Myocyte (in vitro differentiated cells): ENCODE data around the gene MAPK8IP2. TPM values are rescaled to one million over a fixed set of nuclear protein-coding genes. Genes with fewer than 3 reads are reported as not detected.

Experiments used
- DNase-seq: peaks from one replicate; pipeline ENCODE4 v3.0.0-alpha.2; 2012; ENCODE audit warnings: low read depth
- polyA plus RNA-seq: library from polyadenylated mRNA; unstranded; fragments of >200 nt; gene quantifications from one replicate; pipeline ENCODE4 v1.2.1, GENCODE V29; 2012; ENCODE audit warnings: missing spikeins
- total RNA-seq: library from RNA; depleted of rRNA; stranded (reverse); fragments of >200 nt; gene quantifications from 2 replicates; pipeline ENCODE4 v1.2.3, GENCODE V29; 2014

The MAPK8IP2 gene
- total RNA-seq, result 0.16 and 0.36 TPM in 2 replicates
- 0.24 TPM for polyA plus RNA-seq

- DNase-seq, result no peak
Observed at GRCh38 chr22:50600538-50600937, at the start of gene MAPK8IP2. Gene MAPK8IP2 (plus strand): TSS chr22:50600793. CDS start chr22:50600819, 26 bp downstream.

GRCh38 chr22:50551160-50551752 lies 49.3 kb upstream of the MAPK8IP2 start:
- no peak for DNase-seq

- DNase-seq, result no peak
Observed at GRCh38 chr22:50553310-50553709, 47.3 kb upstream of the MAPK8IP2 start.

DNA sequence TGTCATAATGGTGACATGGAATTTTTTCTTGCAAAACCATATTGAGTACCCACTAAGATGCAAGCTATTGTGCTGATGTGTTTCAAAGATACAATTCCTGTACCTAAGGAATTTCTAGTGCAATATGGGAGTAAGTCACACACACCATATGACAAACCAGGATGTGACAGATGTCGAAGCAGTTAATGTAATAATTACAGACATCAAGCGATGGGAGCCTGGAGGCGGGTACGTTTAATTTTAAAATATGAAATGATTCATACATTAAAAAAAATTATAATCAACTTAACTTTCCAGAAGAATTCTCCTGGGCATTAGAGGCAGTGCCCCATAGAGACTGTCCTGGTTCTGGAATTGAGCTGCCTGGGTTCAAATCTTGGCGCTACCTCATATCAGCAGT lies 43.9 kb upstream of the MAPK8IP2 start:
- no peak for DNase-seq

DNA sequence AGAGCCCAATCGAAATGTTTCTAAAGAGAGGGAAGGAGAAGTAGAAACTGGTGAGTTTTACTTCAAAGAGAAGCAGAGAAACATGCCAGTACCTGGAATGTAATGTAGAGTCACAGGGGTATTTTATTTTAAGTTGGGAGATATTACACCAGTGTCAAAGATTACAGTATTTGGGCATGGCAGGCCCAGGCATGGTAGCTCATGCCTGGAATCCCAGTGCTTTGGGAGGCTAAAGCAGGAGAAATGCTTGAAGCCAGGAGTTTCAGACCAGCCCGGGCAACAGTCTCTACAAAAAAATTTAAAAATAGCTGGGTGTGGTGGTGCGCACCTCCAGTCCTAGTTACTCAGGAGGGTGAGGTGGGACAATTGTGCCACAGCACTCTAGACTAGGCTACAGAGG lies 40.6 kb upstream of the MAPK8IP2 start:
- DNase-seq, result no peak

- no peak for DNase-seq
Observed at GRCh38 chr22:50561401-50562358, 38.9 kb upstream of the MAPK8IP2 start.

DNA sequence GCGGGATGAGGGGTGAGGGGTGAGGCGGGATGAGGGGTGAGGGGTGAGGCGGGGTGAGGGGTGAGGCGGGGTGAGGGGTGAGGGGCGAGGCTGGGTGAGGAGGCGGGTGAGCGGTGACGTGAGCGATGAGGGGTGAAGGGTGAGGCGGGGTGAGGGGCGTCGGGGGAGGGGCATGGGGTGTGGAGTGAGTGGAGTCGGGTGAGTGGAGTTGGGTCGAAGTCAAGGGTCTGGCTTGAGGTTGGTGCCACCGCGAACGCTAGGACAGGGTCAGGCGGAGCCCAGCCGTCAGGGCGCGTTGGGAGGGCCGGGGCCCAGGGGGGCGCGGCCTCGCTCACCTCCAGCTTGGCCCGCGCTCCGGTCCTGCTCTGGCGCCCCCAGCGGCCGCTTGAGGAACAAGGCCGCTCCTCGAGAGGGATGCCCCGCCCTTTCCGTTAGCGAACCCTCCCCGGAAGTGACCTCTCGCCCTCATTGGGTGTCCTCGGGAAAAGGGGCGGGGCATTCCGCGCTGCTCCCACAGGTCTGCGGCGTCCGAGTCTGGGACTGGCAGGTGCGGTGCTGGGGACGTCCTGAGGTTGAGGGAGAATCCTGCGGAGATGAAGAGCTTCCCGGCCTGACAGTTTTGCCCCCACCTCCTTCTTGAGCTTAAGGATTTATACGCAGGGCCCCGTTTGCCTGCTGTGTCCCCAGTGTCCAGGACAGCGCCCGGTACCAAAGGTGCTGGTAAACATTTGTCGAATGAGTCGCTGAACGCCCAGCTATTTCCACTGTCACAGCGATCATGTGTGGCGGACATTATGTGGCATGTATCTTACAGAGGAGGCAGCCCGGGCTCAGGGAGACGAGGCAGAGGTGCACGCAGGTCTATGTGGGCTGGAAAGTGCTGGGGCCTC lies 37.8 kb upstream of the MAPK8IP2 start, which contains the start of gene SYCE3:
Gene SYCE3, minus strand, starts transcription at position 397 of the 890 bp plus-strand sequence. CDS start 6,514 bp downstream, outside the sequence.
- DNase-seq, result peak; percentile 95

DNA sequence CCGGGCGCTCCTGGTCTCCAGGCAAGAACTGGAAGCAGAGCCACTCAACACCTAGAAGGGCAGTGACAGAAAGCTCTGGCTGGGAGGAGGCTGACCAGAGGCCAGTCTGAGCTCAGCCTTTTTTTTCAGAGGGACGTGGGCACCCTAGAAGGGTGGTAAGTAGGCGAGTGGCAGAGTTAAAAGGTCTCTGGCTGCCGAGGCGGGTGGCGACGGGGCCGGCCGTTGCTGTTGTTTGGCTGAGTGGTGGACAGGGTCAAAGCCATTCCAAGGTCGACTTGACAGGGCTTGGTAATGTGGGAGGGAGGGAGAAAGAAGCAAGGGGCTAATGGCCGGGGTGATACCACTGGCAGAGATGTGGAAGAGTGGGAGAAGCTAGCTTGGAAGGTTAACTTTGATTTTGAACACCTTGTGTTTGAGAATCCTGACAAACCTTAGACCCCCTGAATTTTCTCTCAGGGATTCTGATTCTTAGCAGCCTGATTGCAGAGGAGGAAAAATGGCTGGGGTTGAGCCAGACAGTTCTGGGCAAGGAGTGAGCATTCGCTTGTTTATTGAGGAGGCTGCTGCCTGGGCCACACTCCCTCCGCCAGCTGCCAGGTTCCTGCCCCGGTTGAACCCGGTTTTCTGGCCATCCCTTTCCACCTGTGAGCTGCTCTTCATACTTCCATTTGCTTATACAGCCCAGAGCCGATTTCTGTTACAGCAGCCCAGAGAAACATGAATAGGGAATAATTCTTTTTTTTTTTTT lies 37.0 kb upstream of the MAPK8IP2 start:
- no peak for DNase-seq

- no peak for DNase-seq
Observed at GRCh38 chr22:50564289-50564688, 36.3 kb upstream of the MAPK8IP2 start.

DNA sequence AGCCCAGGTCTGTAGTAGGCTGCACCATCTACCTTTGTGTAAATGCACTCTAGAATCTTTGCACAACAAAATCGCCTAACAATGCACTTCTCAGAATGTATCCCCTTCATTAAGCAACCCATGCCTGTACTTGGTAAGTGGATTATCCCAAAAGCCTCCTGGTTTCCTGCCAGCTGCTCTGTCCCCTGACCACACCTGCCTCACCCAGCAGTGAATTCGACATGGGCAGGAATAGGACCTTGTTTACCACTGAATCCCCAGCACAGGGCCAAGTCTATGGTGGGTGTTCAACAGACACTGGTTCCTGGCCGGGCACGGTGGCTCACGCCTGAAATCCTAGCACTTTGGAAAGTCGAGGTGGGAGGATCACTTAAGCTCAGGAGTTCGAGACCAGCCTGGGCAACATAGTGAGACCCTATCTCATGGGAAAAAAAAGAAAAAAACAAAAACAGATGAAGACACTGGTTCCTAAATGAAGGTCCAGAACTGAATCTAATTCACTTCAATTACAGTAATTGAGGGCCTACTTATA lies 32.8 kb upstream of the MAPK8IP2 start:
- no peak for DNase-seq

- DNase-seq, result no peak
Observed at GRCh38 chr22:50568626-50569025, 32.0 kb upstream of the MAPK8IP2 start.

DNA sequence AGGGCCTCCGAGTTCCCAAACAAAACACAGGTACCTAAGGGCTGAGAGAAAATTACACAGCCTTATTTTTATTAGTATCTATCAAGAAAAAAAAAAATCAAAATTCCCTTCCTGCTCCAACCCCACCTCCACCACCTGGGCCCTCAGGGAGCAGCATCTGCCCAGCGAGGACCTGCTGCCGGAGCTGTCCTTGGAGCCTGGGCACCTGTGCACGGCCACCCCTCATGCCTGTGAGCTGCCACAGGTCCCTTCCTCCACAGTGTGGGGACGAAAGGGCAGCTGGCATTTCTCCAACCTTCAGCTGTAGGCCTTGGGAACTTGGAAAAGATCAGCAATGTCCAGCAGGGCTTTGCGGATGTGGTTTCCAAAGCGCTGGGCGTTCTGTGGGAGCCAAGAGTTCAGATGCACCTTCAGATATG lies 31.5 kb upstream of the MAPK8IP2 start:
- no peak for DNase-seq

DNA sequence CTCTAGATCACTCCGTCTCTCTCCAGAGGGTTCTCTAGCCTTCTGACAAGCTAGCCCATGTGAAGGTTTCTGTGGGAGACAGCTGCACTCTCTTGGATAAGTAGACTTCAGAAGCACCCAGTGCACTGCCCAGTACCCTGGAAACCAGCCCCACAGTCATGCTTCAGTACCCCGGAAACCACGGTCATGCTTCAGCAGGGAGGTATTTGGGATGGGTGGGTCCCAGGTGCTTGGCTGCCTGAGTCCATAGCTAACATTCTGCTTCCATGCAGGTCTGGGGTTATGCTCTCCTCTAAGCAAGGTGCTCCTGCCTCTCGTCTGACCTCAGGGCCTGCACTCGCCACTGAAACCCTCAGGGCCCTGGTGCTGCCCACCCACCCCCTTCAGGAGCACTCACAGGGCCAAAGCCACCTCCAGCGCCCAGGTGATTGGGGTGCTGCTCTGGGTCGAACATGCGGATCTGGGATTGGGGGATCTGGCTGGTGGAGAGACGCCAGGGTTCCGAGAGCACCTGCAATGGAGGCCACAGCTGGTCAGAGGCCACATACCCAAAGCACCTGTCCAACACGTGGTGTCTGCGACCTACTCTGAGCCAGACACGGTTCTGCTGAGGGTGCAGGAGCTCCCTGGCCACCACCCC lies 30.6 kb upstream of the MAPK8IP2 start:
- DNase-seq, result no peak

GRCh38 chr22:50570861-50571260 lies 29.7 kb upstream of the MAPK8IP2 start:
- DNase-seq, result no peak

GRCh38 chr22:50571264-50572175 lies 29.1 kb upstream of the MAPK8IP2 start:
- no peak for DNase-seq

DNA sequence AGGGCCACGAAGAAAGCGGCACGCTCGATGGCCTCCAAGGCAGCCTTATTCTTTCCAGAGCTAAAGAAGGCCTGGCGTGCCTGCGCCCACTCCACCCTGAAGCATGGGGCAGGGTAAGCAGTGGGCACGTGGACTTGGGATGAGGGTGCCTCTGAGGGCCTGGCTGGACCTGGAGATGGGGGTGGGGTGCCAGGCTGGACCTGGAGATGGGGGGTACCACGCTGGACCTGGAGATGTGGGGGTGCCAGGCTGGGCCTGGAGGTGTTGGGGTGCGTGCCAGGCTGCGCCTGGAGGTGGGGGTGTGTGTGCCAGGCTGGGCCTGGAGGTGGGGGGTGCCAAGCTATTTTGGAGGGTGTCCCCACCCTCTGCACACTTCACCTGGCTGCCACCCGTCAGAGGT lies 27.6 kb upstream of the MAPK8IP2 start:
- DNase-seq, result no peak

DNA sequence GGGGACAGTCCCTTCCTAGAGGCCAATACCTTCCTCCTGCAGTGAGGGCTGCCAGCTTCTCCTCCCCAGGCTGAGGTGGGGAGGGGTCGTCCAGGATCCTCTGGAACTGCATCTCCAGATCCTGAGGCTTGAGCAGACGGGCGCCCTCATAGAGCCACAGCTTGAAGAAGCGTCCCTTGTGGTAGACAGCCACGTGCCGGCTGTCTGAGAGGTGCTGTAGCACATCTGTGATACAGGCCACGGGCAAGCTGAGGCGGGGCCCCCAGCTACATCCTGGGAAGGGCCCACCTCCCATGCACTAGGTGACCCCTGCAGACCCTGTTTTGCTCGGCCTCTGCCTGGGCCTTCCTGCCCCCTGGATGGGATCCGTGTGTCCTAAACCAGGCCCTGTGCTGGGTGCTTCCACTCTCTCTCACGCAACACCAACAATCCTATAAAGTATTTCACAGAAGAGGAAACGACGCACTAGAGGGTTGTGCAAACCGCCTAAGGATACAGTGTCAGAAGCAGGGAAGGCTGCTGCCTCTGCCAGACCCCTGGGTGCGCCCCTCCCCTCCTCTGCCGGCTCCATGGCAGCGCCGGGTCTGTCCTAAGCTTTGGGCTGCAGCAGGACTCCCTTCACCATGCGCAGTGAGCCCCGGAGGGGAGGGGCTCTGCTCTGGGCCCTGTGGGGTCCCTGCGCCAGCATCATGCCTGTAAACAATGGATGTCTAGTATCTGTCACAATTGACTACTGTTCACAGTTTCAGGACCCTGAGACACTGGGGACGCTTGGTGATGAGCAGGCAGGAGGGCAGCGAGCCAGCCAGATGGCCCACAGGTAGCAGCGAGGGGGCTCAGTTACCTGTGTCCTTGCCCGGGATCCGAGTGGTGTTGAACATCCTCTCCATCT lies 26.9 kb upstream of the MAPK8IP2 start:
- no peak for DNase-seq

DNA sequence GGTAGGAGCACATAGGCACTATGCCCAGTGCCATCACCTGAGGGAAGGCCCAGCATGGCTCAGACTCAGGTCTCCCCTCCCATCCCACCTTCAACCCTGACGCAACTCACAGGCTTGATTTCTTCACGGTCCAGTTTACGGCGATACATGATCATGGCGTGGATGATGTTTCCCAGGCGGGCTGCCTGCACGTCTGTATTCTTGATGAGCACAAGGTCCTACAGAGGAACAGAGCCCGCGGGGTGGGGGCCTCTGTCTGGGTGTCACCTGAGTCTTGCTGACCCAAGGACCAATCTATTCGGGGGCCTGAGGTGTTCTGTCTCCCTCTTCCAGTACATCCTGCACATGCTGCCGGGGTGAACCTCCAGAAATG lies 26.2 kb upstream of the MAPK8IP2 start:
- DNase-seq, result no peak
